Hematopoietic multipotent progenitor cell treated with erythropoietin and hydrocortisone succinate and interleukin-3 and kit ligand, for 17 days (in vitro differentiated cells): ENCODE measurements around the gene TMEM115.
A peak's percentile ranks its signal among the peaks of the same experiment; 100 is the strongest.

Source experiments
- DNase-seq: peaks from one replicate; pipeline ENCODE4 v3.0.0-alpha.2; 2015; ENCODE audit warnings: low spot score

TMEM115 gene

GRCh38 chr3:50352781-50353180 lies 6.5 kb downstream of the TMEM115 start:
- DNase-seq, result no peak

GRCh38 chr3:50351323-50351697 lies 8.0 kb downstream of the TMEM115 start:
- no peak for DNase-seq

GRCh38 chr3:50350527-50351322 lies 8.6 kb downstream of the TMEM115 start, which contains the start of the genes CYB561D2 and NPRL2:
Gene CYB561D2, plus strand, starts transcription at chr3:50350862. Its CDS starts 572 bp downstream, at chr3:50351434.
Gene NPRL2, minus strand, starts transcription at chr3:50350775. Its CDS starts 123 bp downstream, at chr3:50350652.
- DNase-seq, result peak; percentile 96

GRCh38 chr3:50350213-50350526 lies 9.2 kb downstream of the TMEM115 start:
- no peak for DNase-seq

- peak; percentile 84 for DNase-seq
Measured at GRCh38 chr3:50347187-50347813, 12.0 kb downstream of the TMEM115 start.

- peak; percentile 72 for DNase-seq
Measured at GRCh38 chr3:50345586-50346234, 13.6 kb downstream of the TMEM115 start, which contains the start of gene ZMYND10. Gene ZMYND10, minus strand, starts transcription at chr3:50345732. Its CDS starts 153 bp downstream, at chr3:50345579.

- DNase-seq, result no peak
Measured at GRCh38 chr3:50345008-50345407, 14.3 kb downstream of the TMEM115 start.

GRCh38 chr3:50342813-50343633 lies 16.3 kb downstream of the TMEM115 start:
- no peak for DNase-seq

- DNase-seq, result no peak
Measured at GRCh38 chr3:50341996-50342650, 17.2 kb downstream of the TMEM115 start.

GRCh38 chr3:50341537-50341936 lies 17.8 kb downstream of the TMEM115 start:
- no peak for DNase-seq

- DNase-seq, result peak; percentile 64
Measured at GRCh38 chr3:50340448-50341329, 18.6 kb downstream of the TMEM115 start, which contains the start of gene RASSF1. Gene RASSF1, minus strand, starts transcription at chr3:50340836. Its CDS starts 31 bp downstream, at chr3:50340805.

GRCh38 chr3:50340147-50340447 lies 19.2 kb downstream of the TMEM115 start:
- no peak for DNase-seq

- no peak for DNase-seq
Measured at GRCh38 chr3:50339485-50340146, 19.7 kb downstream of the TMEM115 start.

GRCh38 chr3:50338965-50339364 lies 20.4 kb downstream of the TMEM115 start:
- DNase-seq, result no peak

GRCh38 chr3:50337175-50337861 lies 22.0 kb downstream of the TMEM115 start:
- peak; percentile 86 for DNase-seq

GRCh38 chr3:50336452-50337174 lies 22.7 kb downstream of the TMEM115 start:
- DNase-seq, result no peak

- no peak for DNase-seq
Measured at GRCh38 chr3:50334339-50335075, 24.8 kb downstream of the TMEM115 start.

GRCh38 chr3:50333744-50334328 lies 25.5 kb downstream of the TMEM115 start:
- DNase-seq, result no peak
